ENCODE results near the gene NPAS1. TPM values are rescaled to one million over a fixed set of nuclear protein-coding genes. Genes with fewer than 3 reads are reported as not detected.

Gene NPAS1
- total RNA-seq, 1 experiment from 2014 or later, result 2.8 TPM

GRCh38 chr19:46978171-46978869 is 41.3 kb upstream of the NPAS1 start:
- peaks cover 40% of the 10 kb centered on the region for H3K4me1 Mint-ChIP-seq (ENCODE audit: low read depth, unreplicated experiment)
- no TSS peak for BruUV-seq (replicated peaks)
- Histone ChIP-seq H3K4me3 (ENCODE audit: low read depth, low read length) (no peak overlapping the region), H3K4me1 (peaks cover 48% of the 10 kb centered on the region), H3K36me3 (ENCODE audit: control insufficient read depth, insufficient read depth, low read length) (no peaks in the 10 kb centered on the region; the same call in 1 of the 2 replicates), H3K9me3 (no peaks in the 10 kb centered on the region), H3K27me3 (replicated peaks; ENCODE audit: control insufficient read depth, insufficient read depth, low read length) (no peaks in the 10 kb centered on the region)
- H3K36me3 Mint-ChIP-seq (ENCODE audit: insufficient read depth, unreplicated experiment), result peaks cover 59% of the 10 kb centered on the region
- intact Hi-C loops (cut with micrococcal nuclease; ENCODE audit: unreplicated experiment), result loop anchor here (5.0 to 10.0 kb wide), 3 partner anchors 36 to 114 kb away; partner anchors contain the start of gene ARHGAP35
- no peak for DNase-seq
- POLR2A ChIA-PET, result no interaction called here
- H3K27ac Mint-ChIP-seq (ENCODE audit: unreplicated experiment), result peak overlapping the region; percentile 98
- H3K27me3 Mint-ChIP-seq (ENCODE audit: insufficient read depth, unreplicated experiment), result no peaks in the 10 kb centered on the region
- CTCF ChIA-PET, result interaction anchor here (0.5 kb wide), 1 partner anchor 124 kb away, joined by 3 read pairs; no protein-coding TSS in a partner anchor
- H3K9me3 Mint-ChIP-seq (ENCODE audit: unreplicated experiment), result no peaks in the 10 kb centered on the region
- no peak for TF ChIP-seq CTCF (IDR thresholded peaks at IDR 0.05; ENCODE audit: insufficient read depth in 1 of 2, low read depth in 1 of 2, low read length in 1 of 2, severe bottlenecking in 1 of 2, unreplicated experiment in 1 of 2)
- H3K4me3 Mint-ChIP-seq (ENCODE audit: unreplicated experiment), result no peak overlapping the region

GRCh38 chr19:46979126-46980105 is 40.2 kb upstream of the NPAS1 start:
- intact Hi-C loops (cut with micrococcal nuclease; ENCODE audit: unreplicated experiment), result loop anchor here (5.0 to 10.0 kb wide), 3 partner anchors 37 to 115 kb away; partner anchors contain the start of gene ARHGAP35
- no peaks in the 10 kb centered on the region for H3K27me3 Mint-ChIP-seq (ENCODE audit: insufficient read depth, unreplicated experiment)
- peak overlapping the region; percentile 98 for H3K27ac Mint-ChIP-seq (ENCODE audit: unreplicated experiment)
- no peak for TF ChIP-seq CTCF (IDR thresholded peaks at IDR 0.05; ENCODE audit: insufficient read depth in 1 of 2, low read depth in 1 of 2, low read length in 1 of 2, severe bottlenecking in 1 of 2, unreplicated experiment in 1 of 2)
- H3K9me3 Mint-ChIP-seq (ENCODE audit: unreplicated experiment), result no peaks in the 10 kb centered on the region
- no peak overlapping the region for H3K4me3 ChIP-seq (ENCODE audit: low read depth, low read length)
- ChIA-PET CTCF (interaction anchor here (0.5 kb wide), 1 partner anchor 123 kb away, joined by 3 read pairs; no protein-coding TSS in a partner anchor), POLR2A (no interaction called here)
- H3K36me3 Mint-ChIP-seq (ENCODE audit: insufficient read depth, unreplicated experiment), result peaks cover 65% of the 10 kb centered on the region
- peaks cover 51% of the 10 kb centered on the region for H3K4me1 ChIP-seq
- BruUV-seq (replicated peaks), result no TSS peak
- no peak overlapping the region for H3K4me3 Mint-ChIP-seq (ENCODE audit: unreplicated experiment)
- H3K36me3 ChIP-seq (ENCODE audit: control insufficient read depth, insufficient read depth, low read length), result no peaks in the 10 kb centered on the region; the same call in 1 of the 2 replicates
- H3K27me3 ChIP-seq (replicated peaks; ENCODE audit: control insufficient read depth, insufficient read depth, low read length), result no peaks in the 10 kb centered on the region
- H3K9me3 ChIP-seq, result no peaks in the 10 kb centered on the region
- no peak for DNase-seq
- H3K4me1 Mint-ChIP-seq (ENCODE audit: low read depth, unreplicated experiment), result peaks cover 34% of the 10 kb centered on the region

- H3K36me3 Mint-ChIP-seq (ENCODE audit: insufficient read depth, unreplicated experiment), result peaks cover 57% of the 10 kb centered on the region
- Histone ChIP-seq H3K27me3 (replicated peaks; ENCODE audit: control insufficient read depth, insufficient read depth, low read length) (no peaks in the 10 kb centered on the region), H3K4me3 (ENCODE audit: low read depth, low read length) (no peak overlapping the region), H3K4me1 (peaks cover 44% of the 10 kb centered on the region), H3K36me3 (ENCODE audit: control insufficient read depth, insufficient read depth, low read length) (no peaks in the 10 kb centered on the region; the same call in 1 of the 2 replicates), H3K9me3 (no peaks in the 10 kb centered on the region)
- CTCF ChIA-PET, result interaction anchor here (2.0 kb wide), 1 partner anchor 10 kb away, joined by 5 read pairs; no protein-coding TSS in a partner anchor
- no peak for DNase-seq
- no peaks in the 10 kb centered on the region for H3K27me3 Mint-ChIP-seq (ENCODE audit: insufficient read depth, unreplicated experiment)
- intact Hi-C loops (cut with micrococcal nuclease; ENCODE audit: unreplicated experiment), result no loop called here
- TF ChIP-seq CTCF (IDR thresholded peaks at IDR 0.05; ENCODE audit: insufficient read depth in 1 of 2, low read depth in 1 of 2, low read length in 1 of 2, severe bottlenecking in 1 of 2, unreplicated experiment in 1 of 2), result no peak
- no TSS peak for BruUV-seq (replicated peaks)
- no peaks in the 10 kb centered on the region for H3K9me3 Mint-ChIP-seq (ENCODE audit: unreplicated experiment)
- H3K27ac Mint-ChIP-seq (ENCODE audit: unreplicated experiment), result no peak overlapping the region
- POLR2A ChIA-PET, result no interaction called here
- no peak overlapping the region for H3K4me3 Mint-ChIP-seq (ENCODE audit: unreplicated experiment)
- H3K4me1 Mint-ChIP-seq (ENCODE audit: low read depth, unreplicated experiment), result peaks cover 42% of the 10 kb centered on the region
Observed at GRCh38 chr19:46980761-46981160, 38.9 kb upstream of the NPAS1 start.
